ENCODE results near the gene SPIN1.
"Not testable (repeated sequence)": the region's sequence is repeated elsewhere in the genome, so short reads cannot be mapped to it uniquely, and the experiment has no call there.

The SPIN1 gene
- total RNA-seq = 25.4 to 107 (median 77.6) reads per million in 18 experiments

DNA sequence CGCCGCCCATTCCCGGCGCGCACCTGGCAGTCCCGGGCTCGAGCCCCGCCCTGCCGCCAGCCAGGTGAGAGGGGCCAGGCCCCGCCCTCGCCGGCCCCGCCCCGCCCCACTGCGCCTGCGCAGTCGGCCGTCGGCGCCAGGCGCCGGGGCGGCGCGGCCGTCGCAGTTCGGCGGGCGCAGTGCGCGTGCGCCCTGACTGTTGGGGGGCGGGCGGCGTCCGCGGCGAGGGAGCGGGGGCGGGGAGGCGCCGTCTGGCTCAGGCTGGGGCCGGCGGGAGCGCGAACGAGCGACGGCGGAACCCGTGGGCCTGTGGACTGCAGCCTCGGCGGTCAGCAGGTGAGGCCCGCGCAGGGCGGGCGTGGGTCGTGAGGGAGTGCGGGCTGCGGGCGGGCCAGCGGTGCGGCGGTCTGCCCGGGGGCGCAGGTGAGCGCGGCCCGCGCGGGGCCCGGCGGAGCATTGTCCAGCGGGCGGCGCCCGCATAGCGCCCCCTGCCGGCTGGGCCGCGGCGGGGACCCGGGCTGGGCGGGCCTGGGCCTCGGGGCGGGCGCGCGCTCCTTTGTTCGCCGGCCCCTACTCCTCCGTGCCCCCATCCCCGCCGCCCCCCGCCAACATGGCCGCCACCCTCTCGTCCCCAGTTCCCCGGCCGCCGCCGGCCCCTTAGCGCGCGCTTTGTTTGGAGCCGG lies at the start of gene SPIN1:
Gene SPIN1, plus strand, starts transcription at position 242 of the 683 bp plus-strand sequence. CDS start 38,096 bp downstream, outside the sequence.
- peak; percentile 82 to 92 for DNase-seq

DNA sequence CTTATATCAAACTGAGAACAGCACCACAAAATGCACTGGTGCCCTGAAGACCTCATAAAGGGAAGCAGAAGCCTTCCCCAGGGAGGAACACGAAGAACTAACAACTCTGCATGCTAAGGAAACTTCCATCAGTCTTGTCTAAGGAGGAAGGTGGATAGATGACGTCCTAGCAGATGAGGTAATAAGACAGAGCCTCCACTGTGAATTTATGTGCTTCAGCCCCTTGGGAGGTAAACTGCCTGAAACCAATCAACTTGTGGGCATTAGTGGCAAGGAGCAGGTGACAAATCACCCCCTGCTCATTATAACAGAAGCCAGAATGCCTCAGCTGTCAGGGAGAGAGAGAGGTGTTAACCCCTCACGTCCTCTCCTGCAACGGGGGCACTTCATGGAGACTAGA lies 48.9 kb upstream of the SPIN1 start:
- peak; percentile 52 to 55 for DNase-seq

DNA sequence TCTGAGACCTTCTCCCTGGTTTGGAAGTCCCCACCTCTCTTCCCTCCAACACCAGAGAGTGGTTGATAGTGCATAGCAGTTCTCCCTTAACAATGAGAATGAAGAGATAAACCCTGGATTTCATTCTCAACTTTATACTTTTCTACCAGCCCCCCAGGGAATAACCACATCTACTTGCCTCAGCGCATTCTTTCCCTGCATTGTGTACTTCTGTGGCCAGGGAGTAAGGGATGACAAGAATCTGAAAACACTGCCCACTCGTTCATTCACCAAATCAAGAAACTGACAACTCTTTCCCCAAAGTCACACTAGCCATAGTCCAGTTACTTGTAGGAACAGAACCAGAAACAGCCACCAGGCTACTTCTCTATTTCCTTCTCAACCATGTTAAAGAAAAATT lies 46.0 kb upstream of the SPIN1 start:
- no peak for DNase-seq

DNA sequence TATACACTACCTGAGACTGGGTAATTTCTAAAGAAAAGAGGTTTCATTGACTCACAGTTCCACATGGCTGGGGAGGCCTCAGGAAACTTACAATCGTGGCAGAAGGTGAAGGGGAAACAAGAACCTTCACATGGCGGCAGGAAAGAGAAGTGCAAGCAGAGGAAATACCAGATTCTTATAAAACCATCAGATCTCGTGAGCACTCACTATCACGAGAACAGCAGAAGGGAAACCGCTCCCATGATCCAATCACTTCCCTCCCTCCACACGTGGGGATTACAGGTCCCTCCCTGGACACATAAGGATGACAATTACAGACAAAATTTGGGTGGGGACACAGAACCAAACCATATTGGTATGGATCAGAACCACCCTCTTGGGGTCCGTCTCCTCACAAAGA lies 44.2 kb upstream of the SPIN1 start:
- DNase-seq = peak in 1 of 2 donors; percentile 11

DNA sequence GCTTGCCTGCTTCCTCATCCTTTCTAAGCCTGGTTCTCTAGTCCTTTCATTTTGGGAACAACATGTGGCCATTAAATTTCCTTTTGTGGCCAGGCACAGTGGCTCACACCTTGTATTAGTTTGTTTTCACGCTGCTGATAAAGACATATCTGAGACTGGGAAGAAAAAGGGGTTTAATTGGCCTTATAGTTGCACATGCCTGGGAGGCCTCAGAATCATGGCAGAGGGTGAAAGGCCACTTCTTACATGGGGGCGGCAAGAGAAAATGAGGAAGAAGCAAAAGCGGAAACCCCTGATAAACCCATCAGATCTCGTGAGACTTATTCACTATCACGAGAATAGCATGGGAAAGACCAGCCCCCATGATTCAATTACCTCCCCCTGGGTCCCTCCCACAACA lies 37.9 kb upstream of the SPIN1 start:
- peak; percentile 44 to 48 for DNase-seq

DNA sequence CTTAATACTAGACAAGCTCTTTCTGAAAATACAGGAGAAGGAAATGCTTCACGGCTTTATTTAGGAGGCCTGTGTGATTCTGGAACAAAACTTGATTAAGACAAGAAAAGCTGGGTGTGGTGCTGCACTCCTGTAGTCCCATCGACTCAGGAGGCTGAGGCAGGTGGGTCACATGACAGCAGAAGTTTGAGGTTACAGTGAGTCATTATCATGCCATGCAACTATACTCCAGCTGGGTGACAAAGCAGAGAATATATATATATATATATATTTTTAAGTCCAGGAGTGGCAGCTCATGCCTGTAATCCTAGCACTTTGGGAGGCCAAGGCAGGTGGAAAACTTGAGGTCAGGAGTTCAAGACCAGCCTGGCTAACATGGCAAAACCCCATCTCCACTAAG lies 33.1 kb upstream of the SPIN1 start:
- DNase-seq = no peak

DNA sequence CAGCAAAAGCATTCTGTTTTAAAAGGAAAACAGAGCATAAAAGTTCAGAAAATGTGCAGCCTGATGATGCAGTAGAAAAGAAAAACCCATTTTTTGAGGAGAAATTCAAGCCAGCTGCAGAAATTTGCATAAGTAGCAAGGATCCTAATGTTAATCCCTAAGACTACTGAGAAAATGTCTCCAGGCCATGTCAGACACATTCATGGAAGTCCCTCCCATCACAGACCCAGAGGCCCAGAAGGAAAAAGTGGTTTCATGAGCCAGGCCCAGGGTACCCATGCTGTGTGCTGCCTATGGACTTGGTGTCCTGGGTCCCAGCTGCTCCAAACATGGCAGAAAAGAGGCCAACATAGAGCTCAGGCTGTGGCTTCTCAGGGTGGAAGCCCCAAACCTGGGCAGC lies 31.0 kb upstream of the SPIN1 start:
- not testable (repeated sequence) for DNase-seq

DNA sequence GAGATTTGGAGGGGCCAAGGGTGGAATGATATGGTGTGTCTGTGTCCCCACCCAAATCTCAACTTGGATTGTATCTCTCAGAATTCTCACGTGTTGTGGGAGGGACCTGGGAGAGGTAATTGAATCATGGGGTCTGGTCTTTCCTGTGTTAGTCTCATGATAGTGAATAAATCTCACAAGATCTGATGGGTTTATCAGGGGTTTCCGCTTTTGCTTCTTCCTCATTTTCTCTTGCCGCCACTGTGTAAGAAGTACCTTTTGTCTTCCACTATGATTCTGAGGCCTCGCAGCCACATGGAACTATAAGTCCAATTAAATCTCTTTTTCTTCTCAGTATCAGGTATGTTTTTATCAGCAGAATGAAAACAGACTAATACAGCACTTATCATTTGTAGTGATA lies 29.5 kb upstream of the SPIN1 start:
- DNase-seq = peak; percentile 39 to 61

DNA sequence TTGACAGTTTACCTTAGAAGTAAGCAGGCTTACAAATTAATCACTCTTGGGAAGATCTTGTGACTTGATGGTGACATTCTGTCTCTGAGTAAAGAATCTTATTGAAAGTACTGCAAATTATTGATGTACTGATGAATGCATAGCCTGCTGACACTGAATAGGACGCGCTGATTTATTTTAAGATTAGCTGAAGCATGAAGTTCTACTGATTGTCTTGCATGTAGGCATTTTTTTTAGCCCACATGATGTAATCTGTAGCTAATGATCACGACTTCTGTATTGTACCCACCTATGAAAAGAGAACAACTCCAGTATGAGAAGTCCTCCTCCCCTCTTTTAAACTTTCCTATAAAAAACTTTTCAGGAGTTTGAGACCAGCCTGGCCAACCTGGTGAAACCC lies 28.3 kb upstream of the SPIN1 start:
- no peak for DNase-seq

DNA sequence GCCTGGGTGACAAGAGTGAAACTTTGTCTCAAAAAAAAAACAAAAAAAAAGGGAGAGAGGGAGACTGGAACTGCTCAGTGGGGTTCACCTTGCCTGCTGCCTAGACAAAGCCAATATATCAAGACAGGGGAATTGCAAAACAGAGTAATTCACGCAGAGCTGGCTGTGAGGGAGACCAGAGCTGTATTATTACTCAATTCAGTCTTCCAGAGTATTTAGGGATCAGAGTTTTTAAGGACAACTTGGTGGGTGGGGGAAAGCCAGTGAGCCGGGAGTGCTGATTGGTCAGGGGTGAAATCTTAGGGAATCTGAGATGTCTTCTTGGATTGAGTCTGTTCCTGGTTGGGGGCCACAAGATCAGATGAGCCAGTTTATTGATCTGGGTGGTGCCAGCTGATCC lies 25.6 kb upstream of the SPIN1 start:
- no peak for DNase-seq

DNA sequence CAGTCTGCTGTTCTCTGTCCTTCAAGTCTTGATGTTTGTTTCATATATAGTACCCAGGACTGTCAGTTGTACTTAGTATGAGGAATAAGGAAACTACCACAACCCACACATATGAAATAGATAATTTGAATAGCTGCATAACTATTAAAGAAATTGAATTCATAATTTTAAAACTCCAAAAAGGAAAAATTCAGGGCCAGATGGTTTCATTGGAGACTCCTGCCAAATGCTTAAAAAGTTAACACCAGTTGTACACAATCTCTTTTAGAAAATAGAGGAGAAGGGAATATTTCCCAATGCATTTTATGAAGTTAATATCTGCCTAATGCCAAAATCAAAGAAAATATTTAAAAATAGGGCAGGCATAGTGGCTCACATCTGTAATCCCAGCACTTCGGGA lies 24.6 kb upstream of the SPIN1 start:
- no peak for DNase-seq

DNA sequence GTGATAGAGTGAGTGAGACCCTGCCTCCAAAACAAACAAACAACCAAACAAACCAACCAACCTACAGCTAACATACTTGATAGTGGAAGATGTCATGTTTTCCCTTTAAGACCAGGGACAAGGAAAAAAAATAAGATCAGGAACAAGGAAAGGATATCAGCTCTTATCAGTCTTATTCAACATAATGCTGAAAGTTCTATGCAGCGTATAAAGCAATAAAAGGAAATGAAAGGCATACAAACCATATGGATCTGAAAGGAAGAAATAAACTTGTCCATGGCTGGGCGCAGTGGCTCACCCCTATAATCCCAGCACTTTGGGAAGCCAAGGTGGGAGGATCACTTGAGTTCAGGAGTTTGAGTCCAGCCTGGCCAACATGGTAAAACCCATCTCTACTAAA lies 23.5 kb upstream of the SPIN1 start:
- no peak for DNase-seq

DNA sequence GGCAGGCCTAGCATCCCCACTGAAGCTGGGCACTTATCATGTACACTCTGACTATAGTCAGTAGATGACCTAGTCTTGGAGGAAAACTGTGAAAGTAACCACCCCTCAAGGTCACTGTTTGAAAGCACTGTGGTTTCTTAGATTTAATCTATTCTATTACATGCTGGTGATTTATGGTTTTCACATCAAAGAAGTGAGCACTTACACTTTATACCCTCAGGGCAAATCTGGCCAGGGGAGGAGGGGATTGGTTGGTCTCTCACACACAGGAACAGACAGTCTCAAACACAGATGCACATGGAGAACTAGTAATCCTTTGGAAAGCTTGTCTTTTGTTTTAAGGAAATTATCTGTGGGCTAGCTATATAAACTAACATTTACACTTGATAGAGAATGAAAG lies 17.9 kb upstream of the SPIN1 start:
- no peak for DNase-seq

DNA sequence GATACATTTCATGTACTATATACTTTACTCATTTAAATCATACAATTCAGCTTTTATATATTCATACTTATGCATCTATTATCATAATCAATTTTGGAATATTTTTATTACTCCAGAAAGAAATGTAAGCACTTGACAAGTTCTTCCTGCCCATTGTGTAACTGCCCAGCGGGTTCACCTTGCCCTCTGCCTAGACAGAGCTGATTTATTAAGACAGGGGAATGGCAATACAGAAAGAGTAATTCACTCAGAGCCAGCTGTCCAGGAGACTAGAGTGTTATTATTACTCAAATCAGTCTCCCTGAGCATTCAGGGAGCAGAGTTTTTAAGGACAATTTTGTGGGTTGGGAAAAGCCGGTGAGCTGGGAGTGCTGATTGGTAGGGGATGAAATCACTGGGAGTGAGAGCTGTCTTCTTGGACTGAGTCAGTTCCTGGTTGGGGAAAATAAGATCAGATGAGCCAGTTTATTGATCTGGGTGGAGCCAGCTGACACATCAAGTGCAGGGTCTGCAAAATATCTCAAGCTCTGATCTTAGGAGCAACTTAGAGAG lies 16.1 kb upstream of the SPIN1 start:
- no peak for DNase-seq

DNA sequence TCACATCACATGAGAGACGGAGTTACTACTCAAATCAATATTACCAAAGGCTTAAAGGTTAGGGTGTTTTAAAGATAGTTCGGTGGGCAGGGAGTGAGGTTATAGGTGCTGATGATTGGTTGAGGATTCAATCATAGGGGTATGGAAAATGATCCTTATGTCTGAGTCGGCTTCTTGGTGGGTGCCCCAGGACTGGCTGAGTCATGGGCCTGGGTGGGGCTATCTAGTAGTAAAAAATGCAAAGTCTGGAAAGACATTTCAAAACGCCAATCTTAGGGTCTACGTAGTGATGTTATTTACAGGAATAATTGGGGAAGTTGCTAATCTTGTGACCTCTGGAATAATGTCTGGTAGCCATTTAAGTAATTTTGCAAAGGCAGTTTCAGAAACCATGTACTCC lies 15.2 kb upstream of the SPIN1 start:
- peak; percentile 55 to 73 for DNase-seq

DNA sequence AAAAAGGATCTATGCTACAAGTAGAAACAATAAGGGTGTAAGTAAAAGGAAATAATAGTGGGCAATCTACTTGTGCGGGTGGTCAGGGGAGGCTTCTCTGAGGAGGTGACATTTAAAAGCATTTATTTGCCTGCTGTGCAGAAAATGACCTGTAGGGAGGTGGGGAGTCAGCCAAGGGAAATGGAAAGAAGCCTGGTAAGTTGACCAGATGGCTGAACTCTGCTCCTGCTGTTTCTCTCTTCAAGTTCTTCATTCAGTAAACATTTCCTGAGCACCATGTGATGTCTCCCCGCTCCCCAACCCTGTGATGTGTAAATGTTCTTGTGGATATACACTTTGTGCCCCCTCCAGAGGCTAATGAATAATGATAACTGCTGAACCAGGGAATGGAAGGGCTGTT lies 9.9 kb upstream of the SPIN1 start:
- DNase-seq = no peak

DNA sequence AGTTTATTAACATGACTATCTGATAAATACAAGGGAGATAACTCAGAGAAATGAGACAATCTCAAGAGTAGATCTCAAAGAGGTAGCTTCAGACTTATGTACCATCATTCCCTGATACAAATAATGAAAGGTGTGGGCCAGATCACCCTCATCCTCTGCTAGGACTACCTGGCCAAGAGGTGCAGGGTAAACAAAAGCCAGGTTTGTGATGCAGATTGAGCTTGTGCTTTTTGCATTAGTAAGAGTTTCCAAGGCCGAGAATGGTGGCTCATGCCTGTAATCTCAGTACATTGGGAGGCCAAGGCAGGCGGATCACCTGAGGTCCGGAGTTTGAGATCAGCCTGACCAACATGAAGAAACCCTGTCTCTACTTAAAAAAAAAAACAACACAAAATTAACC lies 8.9 kb upstream of the SPIN1 start:
- DNase-seq = no peak

DNA sequence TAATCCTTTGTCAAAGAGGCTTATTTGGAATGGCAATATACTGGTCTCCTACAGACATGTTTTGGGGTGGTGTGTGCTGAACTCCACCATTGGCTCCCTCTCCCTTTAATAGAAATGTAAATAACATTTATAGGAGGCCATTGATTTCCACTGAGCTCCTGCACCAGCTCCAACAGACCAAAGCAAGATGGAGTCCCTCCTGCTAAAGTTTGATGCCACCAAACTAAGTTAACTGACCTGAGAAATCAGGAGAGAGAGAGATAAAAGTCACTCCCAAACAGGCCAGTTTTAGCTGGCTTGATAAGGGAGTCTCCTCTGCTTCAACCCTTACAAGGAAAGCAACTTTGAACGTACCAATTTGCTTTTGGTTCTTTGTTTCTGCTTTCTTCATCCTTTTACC lies 8.1 kb upstream of the SPIN1 start:
- no peak for DNase-seq

DNA sequence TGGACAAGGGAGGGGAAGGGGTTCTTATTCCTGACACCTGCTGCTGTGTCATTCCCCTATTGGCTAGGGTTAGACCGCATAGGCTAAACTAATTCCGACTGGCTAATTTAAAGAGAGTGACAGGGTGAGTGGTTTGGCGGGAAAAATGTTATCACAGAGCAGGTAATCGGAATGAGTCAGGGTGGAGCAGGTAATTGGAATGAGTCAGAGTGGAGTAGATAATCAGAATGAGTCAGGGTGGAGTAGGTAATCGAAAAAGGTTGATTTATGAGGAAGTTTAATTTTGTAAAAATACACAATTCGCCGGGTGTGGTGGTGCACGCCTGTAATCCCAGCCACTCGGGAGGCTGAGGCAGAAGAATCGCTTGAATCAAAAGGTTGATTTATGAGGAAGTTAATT lies 6.9 kb upstream of the SPIN1 start:
- not testable (repeated sequence) for DNase-seq

DNA sequence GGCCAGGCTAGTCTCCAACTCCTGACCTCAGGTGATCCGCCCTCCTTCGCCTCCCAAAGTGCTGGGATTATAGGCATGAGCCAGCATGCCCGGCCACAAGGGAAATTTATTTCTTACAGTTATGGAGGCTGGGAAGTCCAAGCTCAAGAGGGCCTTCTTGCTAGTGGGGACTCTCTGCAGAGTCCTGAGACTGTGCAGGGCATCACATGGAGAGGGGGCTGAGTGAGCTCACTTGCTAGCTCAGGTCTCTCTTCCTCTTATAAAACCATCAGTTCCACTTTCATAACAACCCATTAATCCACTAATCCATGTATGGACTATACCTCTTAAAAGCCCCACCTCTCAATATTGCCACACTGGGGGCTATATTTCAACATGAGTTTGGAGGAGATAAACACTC lies 5.1 kb upstream of the SPIN1 start:
- peak; percentile 20 to 29 for DNase-seq

DNA sequence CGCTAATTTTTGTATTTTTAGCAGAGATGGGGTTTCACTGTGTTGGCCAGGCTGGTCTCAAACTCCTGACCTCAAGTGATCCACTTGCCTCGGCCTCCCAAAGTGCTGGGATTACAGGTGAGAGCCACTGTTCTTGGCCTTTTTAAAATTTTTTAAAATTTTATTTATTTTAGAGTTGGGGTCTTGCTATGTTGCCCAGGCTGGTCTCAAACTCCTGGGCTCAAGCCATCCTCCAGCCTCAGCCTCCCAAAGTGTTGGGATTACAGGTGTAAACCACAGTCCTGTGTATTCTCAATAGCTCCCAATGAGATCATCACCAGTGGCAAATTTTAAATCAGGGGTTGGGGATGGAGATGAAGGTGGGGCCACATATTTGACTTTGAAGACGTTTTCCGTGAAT lies 2.1 kb upstream of the SPIN1 start:
- DNase-seq = not testable (repeated sequence)

DNA sequence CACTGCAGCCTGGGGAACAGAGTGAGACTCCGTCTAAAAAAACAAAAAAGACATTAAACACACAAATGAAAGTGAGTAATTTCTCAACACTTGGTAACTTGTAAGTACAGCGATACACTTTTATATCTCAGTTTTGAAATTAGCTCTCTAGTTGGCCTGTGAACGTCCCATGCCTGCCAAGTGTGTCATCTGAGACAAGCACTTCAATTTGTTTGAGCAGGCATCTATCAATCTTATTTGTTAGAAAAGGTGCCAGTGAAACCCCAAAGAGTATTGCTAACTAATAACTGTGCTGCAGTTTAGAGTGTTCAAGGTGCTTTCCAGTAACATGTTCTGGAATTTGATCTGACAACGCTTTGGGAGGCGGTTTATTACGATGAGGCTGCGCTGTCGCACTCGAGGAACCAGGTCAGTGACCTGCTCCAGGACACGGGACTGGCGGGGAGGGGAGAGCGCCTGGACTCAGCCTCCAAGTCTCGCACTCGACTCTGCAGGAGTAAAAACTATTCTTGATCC lies 1.1 kb upstream of the SPIN1 start:
- DNase-seq = no peak

DNA sequence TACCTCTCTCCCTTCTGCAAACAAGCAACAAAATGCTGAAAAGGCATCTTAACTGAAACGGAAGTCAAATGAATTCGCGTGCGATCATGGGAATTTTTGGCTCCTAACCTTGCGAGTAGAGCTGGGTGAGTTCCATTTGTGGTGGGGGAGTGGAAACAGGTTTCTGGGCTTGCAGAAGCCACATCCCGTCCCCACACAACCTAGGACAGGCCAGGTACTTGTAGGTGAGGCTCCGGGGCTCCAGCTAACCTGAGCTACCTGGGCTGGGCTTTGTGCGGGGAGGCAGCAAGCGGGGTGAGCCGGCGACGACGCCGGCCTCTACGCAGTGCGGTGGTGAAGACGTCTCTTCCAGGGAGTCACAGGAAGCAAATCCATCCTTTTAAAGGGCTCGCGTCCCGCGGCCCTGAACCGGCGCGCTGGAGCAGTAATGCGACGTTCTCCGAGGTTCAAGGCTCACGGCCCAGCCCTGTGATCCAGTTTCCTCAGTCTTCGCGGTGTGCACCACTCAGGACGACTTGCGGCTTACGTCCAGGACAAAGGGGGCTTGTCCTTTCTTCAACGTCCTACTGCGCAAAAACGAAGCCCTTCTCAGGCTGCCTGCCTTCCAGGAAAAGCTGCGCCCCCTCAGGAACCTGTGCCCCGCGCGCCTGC lies 567 bp upstream of the SPIN1 start:
- peak; percentile 57 to 66 for DNase-seq
